T-helper 17 cell (primary cell): ENCODE measurements around the gene KCNA2. TPM values are rescaled to one million over a fixed set of nuclear protein-coding genes. Genes with fewer than 3 reads are reported as not detected.
A peak's percentile ranks its signal among the peaks of the same experiment; 100 is the strongest.

Source experiments
- ATAC-seq: fragments of 150-1000 bp; cut with Tn5 transposase; 2 replicates; pipeline ENCODE4 v1.10.0; 2021; ENCODE audit warnings: mild to moderate bottlenecking, moderate library complexity
- DNase-seq, 3 donors: peaks; one replicate each; pipeline versions ENCODE4 v3.0.0 to v3.0.0-alpha.2; 2020 to 2021
- H3K9me3 ChIP-seq: one replicate; pipeline ENCODE4 v1.7.0; 2013; ENCODE audit warnings: low read length, mild to moderate bottlenecking; ENCODE audit not compliant: control insufficient read depth, poor library complexity, severe bottlenecking
- H3K27ac Mint-ChIP-seq: one replicate; pipeline ENCODE4 v1.8.0; 2022; ENCODE audit warnings: mild to moderate bottlenecking, moderate library complexity, mixed read lengths
- H3K27me3 Mint-ChIP-seq: one replicate; pipeline ENCODE4 v1.8.0; 2022; ENCODE audit warnings: mixed read lengths
- H3K36me3 Mint-ChIP-seq: one replicate; pipeline ENCODE4 v1.8.0; 2022; ENCODE audit warnings: low read depth, mixed read lengths
- H3K4me1 Mint-ChIP-seq: one replicate; pipeline ENCODE4 v1.8.0; 2022; ENCODE audit warnings: mild to moderate bottlenecking, mixed read lengths
- H3K4me3 Mint-ChIP-seq: one replicate; pipeline ENCODE4 v1.8.0; 2022; ENCODE audit warnings: mild to moderate bottlenecking, moderate library complexity, mixed read lengths
- total RNA-seq, 4 donors: library from RNA in 2 of 4; stranded (reverse) in 2 of 4; gene quantifications; one replicate each; pipeline ENCODE4 v1.2.3 and lab custom pipeline; 2022 to 2026

KCNA2 gene
- total RNA-seq (1 to 10 TPM; 3.1 to 3.9 TPM), total RNA-seq (lab: John Stamatoyannopoulos, UW) (0.93 to 12.8 reads per million in 2 donors)

DNA sequence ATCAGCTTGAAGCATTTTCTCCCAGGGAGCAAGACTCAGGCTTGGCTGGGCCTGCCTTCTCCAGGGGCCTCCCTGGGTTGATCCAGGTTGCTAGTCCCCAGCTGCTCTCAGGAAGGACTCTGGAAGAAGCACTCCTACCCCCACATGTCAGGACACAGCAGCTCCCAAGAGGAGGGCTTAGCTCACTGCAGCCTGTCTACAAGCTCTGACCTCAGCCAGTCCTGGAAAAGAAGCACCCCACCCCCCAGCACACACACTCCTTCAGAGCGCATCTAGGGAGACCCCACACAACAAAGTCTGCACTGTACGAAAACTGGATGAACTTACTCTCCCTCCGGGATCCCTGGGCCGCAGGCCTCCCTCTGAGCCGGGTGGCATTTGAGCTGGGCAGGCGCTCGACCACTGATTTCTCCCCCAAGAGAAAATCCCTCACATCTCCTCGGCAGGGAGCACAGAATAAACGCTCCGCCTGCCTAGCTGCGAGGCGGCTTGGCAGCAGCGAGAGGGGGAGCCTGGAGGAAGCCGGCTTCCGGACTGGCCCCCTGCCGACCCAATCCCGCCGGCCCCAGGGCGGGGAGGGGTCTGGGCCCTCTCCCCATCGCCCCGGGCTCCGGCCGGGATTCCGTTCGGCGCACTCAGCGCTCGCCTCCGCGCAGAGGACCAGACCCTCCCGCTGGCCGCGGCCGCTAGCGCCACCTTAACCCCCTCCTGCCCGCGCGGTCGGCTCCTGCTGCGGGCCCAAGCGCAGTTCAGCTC is at the start of gene KCNA2:
KCNA2 (minus strand) TSS at position 458 of the 756 bp plus-strand sequence. CDS start 1,576 bp downstream, outside the sequence.
- DNase-seq (no peak), ATAC-seq (peak; percentile 24)
- H3K27ac Mint-ChIP-seq: no peak within 1 kb of the TSS
- H3K36me3 Mint-ChIP-seq: peaks cover 3% of the 10 kb centered on the region
- H3K27me3 Mint-ChIP-seq: peaks cover 65% of the 10 kb centered on the region
- H3K4me3 Mint-ChIP-seq: peak within 1 kb of the TSS; percentile 84
- H3K4me1 Mint-ChIP-seq: peaks cover 27% of the 10 kb centered on the region
- H3K9me3 ChIP-seq: no peaks in the 10 kb centered on the region

DNA sequence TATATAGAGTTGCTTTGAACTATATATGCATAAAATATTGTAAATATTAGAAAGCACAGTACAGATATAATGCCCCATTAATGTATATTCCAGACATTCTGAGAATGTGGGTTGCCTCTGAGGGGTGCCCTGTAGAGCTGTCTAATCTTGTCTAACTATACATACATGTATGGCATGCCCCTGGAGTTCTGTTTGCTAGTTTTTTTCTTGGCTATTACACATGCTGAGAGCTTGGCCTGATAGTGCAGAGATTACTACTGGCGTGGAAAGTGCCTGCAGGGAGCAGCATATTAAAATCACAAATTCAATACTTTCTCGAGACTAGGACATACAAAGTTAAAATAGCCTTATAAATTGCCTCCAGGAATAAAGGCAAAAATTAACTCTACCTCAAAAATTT is 44.5 kb upstream of the KCNA2 start:
- Mint-ChIP-seq H3K4me3 (no peak overlapping the region), H3K27ac (peak overlapping the region; percentile 84), H3K36me3 (no peaks in the 10 kb centered on the region), H3K4me1 (peaks cover 27% of the 10 kb centered on the region), H3K27me3 (no peaks in the 10 kb centered on the region)
- DNase-seq (no peak), ATAC-seq (no peak)
- H3K9me3 ChIP-seq: no peaks in the 10 kb centered on the region

DNA sequence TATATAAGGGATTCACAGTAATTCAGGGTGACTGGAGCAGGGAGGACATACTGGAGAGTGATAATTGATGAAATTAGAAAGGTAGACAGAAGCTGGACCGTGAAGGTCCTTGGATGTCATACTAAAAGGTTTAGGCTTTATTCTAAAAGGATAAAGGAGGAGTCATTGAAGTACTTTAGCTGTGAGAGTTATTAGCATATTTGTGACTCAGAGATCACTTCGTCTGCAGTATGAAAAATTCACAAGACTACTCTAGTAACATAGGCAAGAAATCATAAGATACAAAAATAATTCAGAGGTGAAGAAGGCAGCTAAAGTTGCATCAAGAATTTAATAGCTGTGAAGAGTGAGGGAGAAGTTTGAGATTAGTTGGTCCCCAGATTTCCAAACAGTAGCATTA is 42.3 kb upstream of the KCNA2 start:
- ATAC-seq (no peak), DNase-seq (no peak)
- Mint-ChIP-seq H3K4me1 (peaks cover 23% of the 10 kb centered on the region), H3K27me3 (no peaks in the 10 kb centered on the region), H3K36me3 (no peaks in the 10 kb centered on the region), H3K4me3 (no peak overlapping the region), H3K27ac (no peak overlapping the region)
- no peaks in the 10 kb centered on the region for H3K9me3 ChIP-seq

GRCh38 chr1:110647254-110647891 is 41.2 kb upstream of the KCNA2 start:
- no peak for DNase-seq
- H3K27ac Mint-ChIP-seq: no peak overlapping the region
- H3K27me3 Mint-ChIP-seq: no peaks in the 10 kb centered on the region
- peak; percentile 81 for ATAC-seq
- no peaks in the 10 kb centered on the region for H3K36me3 Mint-ChIP-seq
- H3K4me1 Mint-ChIP-seq: peaks cover 23% of the 10 kb centered on the region
- no peak overlapping the region for H3K4me3 Mint-ChIP-seq
- no peaks in the 10 kb centered on the region for H3K9me3 ChIP-seq

- H3K36me3 Mint-ChIP-seq: no peaks in the 10 kb centered on the region
- DNase-seq: no peak
- H3K4me3 Mint-ChIP-seq: peak overlapping the region; percentile 51
- peaks cover 20% of the 10 kb centered on the region for H3K4me1 Mint-ChIP-seq
- H3K27me3 Mint-ChIP-seq: no peaks in the 10 kb centered on the region
- peak; percentile 18 for ATAC-seq
- H3K27ac Mint-ChIP-seq: peak overlapping the region; percentile 6
- H3K9me3 ChIP-seq: no peaks in the 10 kb centered on the region
Measured at GRCh38 chr1:110645821-110646735, 39.9 kb upstream of the KCNA2 start.

GRCh38 chr1:110645211-110645610 is 39.1 kb upstream of the KCNA2 start:
- DNase-seq (no peak), ATAC-seq (no peak)
- Mint-ChIP-seq H3K36me3 (peaks cover 2% of the 10 kb centered on the region), H3K4me1 (peaks cover 22% of the 10 kb centered on the region), H3K4me3 (no peak overlapping the region), H3K27ac (peak overlapping the region; percentile 48), H3K27me3 (no peaks in the 10 kb centered on the region)
- H3K9me3 ChIP-seq: no peaks in the 10 kb centered on the region

DNA sequence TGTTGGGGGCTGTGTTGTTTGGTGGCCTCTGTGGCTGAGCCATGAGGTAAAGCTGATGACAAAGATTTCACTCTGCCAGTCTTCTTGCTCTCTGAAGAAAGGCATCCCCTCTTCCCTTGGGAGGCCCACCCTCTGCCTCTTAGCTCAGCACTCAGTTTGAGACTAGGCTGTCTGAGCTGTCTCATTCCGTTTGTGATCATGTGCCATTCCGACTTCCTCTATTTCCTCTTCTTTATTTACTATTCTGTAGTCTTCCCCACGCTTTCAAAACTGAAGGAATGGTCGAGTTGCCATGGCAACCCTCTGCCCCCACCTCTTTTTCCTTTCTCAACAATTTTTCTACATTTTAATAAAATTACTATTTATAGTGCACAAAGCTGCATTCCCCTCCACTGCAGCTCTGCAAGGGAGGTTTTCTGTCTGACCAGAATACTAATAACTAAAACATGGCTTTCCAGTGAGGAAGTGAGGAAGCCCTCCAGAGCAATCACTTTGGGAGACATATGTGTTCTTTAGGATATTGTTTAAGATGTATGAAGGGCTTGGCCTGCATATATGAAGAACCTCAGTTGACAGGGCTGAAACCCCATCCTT is 37.8 kb upstream of the KCNA2 start:
- peak overlapping the region; percentile 48 for H3K27ac Mint-ChIP-seq
- no peak overlapping the region for H3K4me3 Mint-ChIP-seq
- H3K9me3 ChIP-seq: no peaks in the 10 kb centered on the region
- ATAC-seq (no peak), DNase-seq (no peak)
- peaks cover 2% of the 10 kb centered on the region for H3K36me3 Mint-ChIP-seq
- peaks cover 28% of the 10 kb centered on the region for H3K4me1 Mint-ChIP-seq
- H3K27me3 Mint-ChIP-seq: no peaks in the 10 kb centered on the region

DNA sequence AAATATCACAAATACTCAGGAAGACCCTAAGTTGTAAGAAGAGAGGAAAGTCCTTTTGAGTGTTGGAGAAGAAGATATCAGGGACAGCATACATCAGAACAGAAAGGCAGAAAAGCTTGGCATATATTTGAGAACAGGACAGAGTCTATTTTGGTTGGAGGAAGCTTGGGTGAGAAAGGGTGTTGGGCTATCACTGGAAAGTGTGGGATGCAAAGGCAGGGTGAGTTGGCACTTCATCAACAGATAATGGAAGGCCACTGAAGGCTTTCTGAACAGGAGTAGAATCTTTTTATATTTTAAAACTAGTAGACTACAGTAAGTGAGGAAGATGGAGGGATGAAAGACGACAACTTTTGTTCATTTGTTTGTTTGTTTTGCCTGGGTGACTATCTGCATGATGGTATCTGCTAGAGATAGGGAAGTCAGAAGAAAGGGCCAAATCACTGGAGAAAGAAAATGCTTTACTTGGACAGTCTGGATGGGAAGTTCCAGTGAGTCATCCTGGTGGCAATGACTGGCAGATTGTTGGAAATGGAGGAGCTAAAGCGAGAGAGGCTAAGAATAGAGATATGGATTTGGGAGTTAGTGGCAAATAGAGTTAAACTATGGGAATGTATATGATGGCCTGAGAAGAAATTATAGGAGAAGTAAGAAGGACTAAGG is 33.7 kb upstream of the KCNA2 start:
- peaks cover 42% of the 10 kb centered on the region for H3K4me1 Mint-ChIP-seq
- H3K4me3 Mint-ChIP-seq: no peak overlapping the region
- H3K27me3 Mint-ChIP-seq: no peaks in the 10 kb centered on the region
- H3K36me3 Mint-ChIP-seq: peaks cover 2% of the 10 kb centered on the region
- ATAC-seq: no peak
- no peaks in the 10 kb centered on the region for H3K9me3 ChIP-seq
- no peak for DNase-seq
- H3K27ac Mint-ChIP-seq: peak overlapping the region; percentile 0

DNA sequence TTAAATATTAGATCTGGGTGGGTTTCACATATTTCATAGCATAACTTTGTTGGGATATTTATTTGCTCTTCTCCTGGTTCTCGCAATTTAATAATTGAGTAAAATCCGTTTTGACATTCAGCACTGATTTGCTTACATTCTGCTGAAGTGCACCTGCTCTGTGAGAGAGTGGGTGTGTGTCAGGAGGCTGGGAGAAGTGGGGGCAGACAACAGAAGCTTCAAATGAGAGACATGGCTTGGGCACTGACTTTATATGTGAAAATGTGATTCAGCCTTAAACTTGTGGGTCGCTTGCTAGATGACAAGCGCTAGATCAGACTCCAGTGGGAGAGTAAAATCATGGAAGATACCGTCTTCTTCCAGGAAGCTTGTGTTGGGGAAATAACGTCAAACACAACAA is 32.4 kb upstream of the KCNA2 start:
- ATAC-seq (no peak), DNase-seq (no peak)
- Mint-ChIP-seq H3K27me3 (no peaks in the 10 kb centered on the region), H3K4me1 (peaks cover 48% of the 10 kb centered on the region), H3K4me3 (no peak overlapping the region), H3K36me3 (peaks cover 2% of the 10 kb centered on the region), H3K27ac (peak overlapping the region; percentile 0)
- H3K9me3 ChIP-seq: no peaks in the 10 kb centered on the region

DNA sequence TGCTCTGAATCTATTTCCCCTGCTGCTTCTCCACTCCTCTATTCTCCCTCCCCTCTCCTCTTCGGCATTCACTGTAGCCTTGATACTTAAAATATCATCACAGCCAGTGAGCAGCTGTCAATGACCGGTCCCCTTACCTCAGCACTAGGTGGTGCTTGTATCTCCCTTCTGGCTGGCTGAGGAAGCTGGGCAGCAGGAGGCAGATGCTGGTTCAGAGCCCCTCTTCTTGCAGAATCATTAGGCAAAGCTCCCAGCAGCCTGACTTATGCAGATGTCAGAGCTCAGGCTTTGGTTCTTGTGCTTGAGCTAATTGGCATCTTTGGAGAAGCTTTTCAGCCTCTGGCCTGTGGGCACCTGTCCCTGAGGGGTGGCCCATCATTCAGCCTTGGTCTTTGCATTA is 31.9 kb upstream of the KCNA2 start:
- H3K4me1 Mint-ChIP-seq: peaks cover 52% of the 10 kb centered on the region
- peak overlapping the region; percentile 0 for H3K27ac Mint-ChIP-seq
- no peaks in the 10 kb centered on the region for H3K27me3 Mint-ChIP-seq
- no peaks in the 10 kb centered on the region for H3K9me3 ChIP-seq
- peaks cover 2% of the 10 kb centered on the region for H3K36me3 Mint-ChIP-seq
- H3K4me3 Mint-ChIP-seq: peak overlapping the region; percentile 49
- DNase-seq: no peak
- no peak for ATAC-seq

- Mint-ChIP-seq H3K4me3 (no peak overlapping the region), H3K4me1 (peaks cover 49% of the 10 kb centered on the region), H3K36me3 (peaks cover 2% of the 10 kb centered on the region), H3K27me3 (no peaks in the 10 kb centered on the region), H3K27ac (peak overlapping the region; percentile 0)
- ATAC-seq (no peak), DNase-seq (no peak)
- no peaks in the 10 kb centered on the region for H3K9me3 ChIP-seq
Measured at GRCh38 chr1:110637475-110637874, 31.3 kb upstream of the KCNA2 start.

DNA sequence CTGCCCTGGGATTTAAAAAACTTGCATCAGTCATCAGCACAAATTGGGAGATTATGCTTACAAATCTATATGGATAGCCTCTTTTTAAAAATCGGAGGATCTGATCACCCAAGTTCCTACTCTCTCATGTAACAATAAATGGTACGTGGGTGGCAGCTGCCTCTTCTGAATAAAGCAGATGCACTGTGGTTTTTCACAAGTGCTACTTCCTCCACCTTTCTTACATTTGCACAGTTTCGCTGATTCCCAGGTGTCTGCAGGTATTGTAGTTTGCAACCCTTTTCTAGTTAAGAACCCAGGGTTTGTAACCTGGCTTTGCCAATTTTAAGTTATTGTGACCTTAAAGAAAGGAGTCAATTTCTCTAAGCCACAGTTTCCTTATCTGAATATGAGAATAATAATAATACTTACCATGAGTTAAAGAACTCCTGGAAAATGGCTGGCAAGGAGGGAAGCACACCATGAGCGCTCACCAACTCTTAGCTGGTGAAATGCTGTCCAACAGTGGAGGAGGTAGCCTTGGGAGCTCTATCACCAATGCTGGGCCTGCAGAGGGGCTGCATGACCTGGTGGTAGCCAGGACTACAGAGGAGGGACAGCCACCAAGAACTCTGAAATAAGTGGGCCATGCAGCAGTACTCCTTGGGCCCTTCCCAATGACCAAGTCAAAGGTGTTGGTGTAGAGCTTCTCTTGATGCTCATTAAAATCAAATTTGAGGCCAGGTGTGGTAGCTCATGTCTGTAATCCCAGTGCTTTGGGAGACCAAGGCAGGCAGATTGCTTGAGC is 30.2 kb upstream of the KCNA2 start:
- peaks cover 2% of the 10 kb centered on the region for H3K36me3 Mint-ChIP-seq
- no peak overlapping the region for H3K27ac Mint-ChIP-seq
- no peaks in the 10 kb centered on the region for H3K27me3 Mint-ChIP-seq
- no peaks in the 10 kb centered on the region for H3K9me3 ChIP-seq
- DNase-seq: no peak
- peaks cover 49% of the 10 kb centered on the region for H3K4me1 Mint-ChIP-seq
- peak overlapping the region; percentile 71 for H3K4me3 Mint-ChIP-seq
- no peak for ATAC-seq
